ENCODE data around the gene PCP4L1.
A peak's percentile ranks its signal among the peaks of the same experiment; 100 is the strongest.
"Not testable (repeated sequence)": the region's sequence is repeated elsewhere in the genome, so short reads cannot be mapped to it uniquely, and the experiment has no call there.

The PCP4L1 gene

DNA sequence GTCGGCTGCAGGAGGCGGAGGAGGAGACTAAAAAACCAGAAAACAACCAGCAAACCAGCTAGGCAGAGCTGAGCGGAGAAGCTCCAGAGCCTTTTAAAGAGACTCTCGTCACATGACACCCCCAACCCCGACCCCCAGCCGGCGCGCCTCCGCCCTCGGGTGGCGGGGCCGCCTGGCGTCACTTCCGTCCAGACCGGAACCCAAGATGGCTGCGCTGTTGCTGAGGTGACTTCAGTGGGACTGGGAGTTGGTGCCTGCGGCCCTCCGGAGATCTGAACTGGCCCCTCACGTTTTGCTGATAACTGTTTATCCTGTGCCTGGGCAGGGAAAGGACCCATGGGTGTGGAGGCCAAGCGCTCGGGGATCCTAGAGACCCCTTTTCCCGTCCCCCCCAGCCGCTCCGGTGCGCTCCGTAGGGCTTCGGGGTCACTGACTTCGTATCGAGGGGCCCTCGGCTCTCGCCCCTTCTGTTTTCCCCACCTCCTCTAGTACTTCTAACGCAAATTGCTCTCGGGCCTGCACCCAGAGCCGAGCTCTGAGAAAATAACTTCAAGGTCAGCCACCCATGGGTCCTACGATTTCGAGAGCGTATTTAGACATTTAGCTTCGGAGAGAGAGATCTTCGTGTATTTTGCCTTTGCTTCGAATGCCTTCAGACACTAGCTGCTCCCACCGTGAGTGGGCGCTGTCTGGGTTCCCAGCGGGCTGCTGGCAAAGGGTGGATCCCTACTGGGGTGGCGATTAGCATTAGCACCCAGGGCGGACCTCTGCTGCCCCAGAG is 55.8 kb downstream of the PCP4L1 start, which contains the start of gene SDHC:
SDHC (plus strand) TSS at position 181 of the 781 bp plus-strand sequence; CDS start at position 206, 25 bp downstream.
- DNase-seq (ENCODE audit: low read depth), result peak; percentile 85

DNA sequence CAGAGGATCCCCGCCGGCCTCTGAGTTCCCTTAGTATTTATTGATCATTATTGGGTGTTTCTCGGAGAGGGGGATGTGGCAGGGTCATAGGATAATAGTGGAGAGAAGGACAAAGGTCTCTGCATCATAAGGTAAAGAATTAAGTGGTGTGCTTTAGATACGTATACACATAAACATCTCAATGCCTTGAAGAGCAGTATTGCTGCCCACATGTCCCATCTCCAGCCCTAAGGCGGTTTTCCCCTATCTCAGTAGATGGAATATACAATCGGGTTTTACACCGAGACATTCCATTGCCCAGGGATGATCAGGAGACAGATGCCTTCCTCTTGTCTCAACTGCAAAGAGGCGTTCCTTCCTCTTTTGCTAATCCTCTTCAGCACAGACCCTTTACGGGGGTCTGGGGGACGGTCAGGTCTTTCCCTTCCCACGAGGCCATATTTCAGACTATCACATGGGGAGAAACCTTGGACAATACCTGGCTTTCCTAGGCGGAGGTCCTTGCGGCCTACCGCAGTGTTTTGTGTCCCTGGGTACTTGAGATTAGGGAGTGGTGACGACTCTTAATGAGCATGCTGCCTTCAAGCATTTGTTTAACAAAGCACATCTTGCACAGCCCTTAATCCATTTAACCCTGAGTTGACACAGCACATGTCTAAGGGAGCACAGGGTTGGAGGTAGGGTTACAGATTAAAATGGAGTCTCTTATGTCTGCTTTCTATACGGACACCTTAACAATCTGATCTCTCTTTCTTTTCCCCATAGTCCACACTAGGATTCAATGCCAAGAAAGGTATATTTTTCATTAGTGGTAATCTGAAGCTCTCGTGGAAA is 57.5 kb downstream of the PCP4L1 start:
- DNase-seq (ENCODE audit: low read depth), result not testable (repeated sequence)

DNA sequence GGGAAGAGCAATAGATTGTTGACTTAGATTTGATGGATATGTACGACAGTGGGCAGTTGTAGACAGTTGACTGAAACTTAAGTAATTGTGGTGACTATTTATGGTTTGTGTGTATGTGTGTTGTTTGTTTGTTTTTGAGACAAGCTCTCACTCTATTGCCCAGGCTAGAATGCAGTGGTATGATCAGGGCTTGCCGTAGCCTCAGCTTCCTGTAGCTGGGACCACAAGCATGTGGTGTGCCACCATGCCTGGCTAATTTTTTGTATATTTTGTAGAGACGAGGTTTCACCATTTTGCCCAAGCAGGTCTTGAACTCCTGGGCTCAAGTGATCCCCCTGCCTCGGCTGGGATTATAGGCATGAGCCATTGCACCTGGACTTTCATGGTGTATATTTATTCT is 65.5 kb downstream of the PCP4L1 start:
- DNase-seq (ENCODE audit: low read depth), result no peak

DNA sequence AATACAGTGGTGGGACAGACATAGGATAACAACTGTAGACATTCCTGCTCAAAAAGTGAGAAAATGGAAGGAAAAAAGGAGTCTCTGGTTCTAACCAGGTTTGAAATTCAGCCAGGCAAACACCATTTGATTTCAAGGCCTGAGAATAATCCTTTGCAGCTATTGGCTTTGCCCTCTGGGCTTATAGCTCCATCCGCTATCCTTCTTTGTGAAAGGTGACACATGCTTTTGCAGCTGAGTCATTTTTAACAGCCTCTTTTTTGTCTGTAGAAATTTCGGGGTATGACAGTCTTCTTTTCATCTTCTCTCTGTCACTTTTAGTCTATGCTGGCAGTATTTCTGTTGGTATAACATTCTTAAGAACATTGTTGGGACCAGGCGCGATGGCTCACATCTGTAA is 71.8 kb downstream of the PCP4L1 start:
- no peak for DNase-seq (ENCODE audit: low read depth)

DNA sequence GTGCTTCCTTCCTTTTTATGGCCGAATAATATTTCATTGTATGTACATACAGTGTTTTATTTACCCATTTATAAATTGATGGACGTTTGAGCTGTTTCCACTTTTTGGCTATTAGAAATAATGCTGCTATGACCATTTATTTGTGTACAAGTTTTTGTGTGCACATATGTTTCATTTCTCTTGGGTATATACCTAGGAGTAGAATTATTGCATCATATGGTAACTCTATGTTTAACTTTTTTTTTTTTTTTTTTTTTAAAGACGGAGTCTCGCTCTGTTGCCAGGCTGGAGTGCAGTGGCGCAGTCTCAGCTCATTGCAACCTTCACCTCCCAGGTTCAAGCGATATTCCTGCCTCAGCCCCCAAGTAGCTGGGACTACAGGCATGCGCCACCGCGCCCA is 74.6 kb downstream of the PCP4L1 start:
- DNase-seq (ENCODE audit: low read depth), result no peak
